Natural killer cell (primary cell): ENCODE data around the gene RGS2. TPM values are rescaled to one million over a fixed set of nuclear protein-coding genes. Genes with fewer than 3 reads are reported as not detected.

Source experiments
- ATAC-seq, 3 donors: fragments of 150-1000 bp in 2 of 3; fragments of 200-7000 bp in 1 of 3; cut with Tn5 transposase; 1 replicate in 1 of 3; 2 replicates in 2 of 3; pipeline ENCODE4 v1.10.0; 2021; ENCODE audit warnings: mild to moderate bottlenecking in 2 of 3, moderate library complexity in 2 of 3
- DNase-seq, 2 donors: peaks; one replicate each; pipeline versions ENCODE4 v3.0.0 to v3.0.0-alpha.2; 2013 to 2021; ENCODE audit warnings: mixed read lengths in 1 of 2
- H3K27ac ChIP-seq: one replicate; pipeline ENCODE4 v1.5.1; 2013; ENCODE audit warnings: mild to moderate bottlenecking, low read length
- H3K27me3 ChIP-seq: one replicate; pipeline ENCODE4 v1.6.1; 2013; ENCODE audit warnings: low read length; ENCODE audit not compliant: control insufficient read depth, insufficient read depth
- H3K36me3 ChIP-seq: one replicate; pipeline ENCODE4 v1.6.1; 2013; ENCODE audit warnings: low read length; ENCODE audit not compliant: control insufficient read depth, insufficient read depth
- H3K4me1 ChIP-seq: one replicate; pipeline ENCODE4 v1.6.1; 2013; ENCODE audit warnings: low read length; ENCODE audit not compliant: control insufficient read depth, insufficient read depth
- H3K4me3 ChIP-seq: one replicate; pipeline ENCODE4 v1.5.1; 2013; ENCODE audit warnings: low read length
- H3K9me3 ChIP-seq: one replicate; pipeline ENCODE4 v1.6.1; 2013; ENCODE audit warnings: low read length; ENCODE audit not compliant: control insufficient read depth, insufficient read depth
- H3K27ac Mint-ChIP-seq, 2 donors: one replicate each; pipeline ENCODE4 v1.8.0; 2022; ENCODE audit warnings: mild to moderate bottlenecking in 2 of 2, mixed read lengths in 2 of 2, moderate library complexity in 1 of 2
- H3K27me3 Mint-ChIP-seq, 2 donors: one replicate each; pipeline ENCODE4 v1.8.0; 2022; ENCODE audit warnings: low read depth in 2 of 2, mixed read lengths in 2 of 2
- H3K36me3 Mint-ChIP-seq: one replicate; pipeline ENCODE4 v1.8.0; 2022; ENCODE audit warnings: mixed read lengths
- H3K4me1 Mint-ChIP-seq, 2 donors: one replicate each; pipeline ENCODE4 v1.8.0; 2022; ENCODE audit warnings: mixed read lengths in 2 of 2
- H3K4me3 Mint-ChIP-seq: one replicate; pipeline ENCODE4 v1.8.0; 2022; ENCODE audit warnings: mild to moderate bottlenecking, moderate library complexity, mixed read lengths
- H3K9me3 Mint-ChIP-seq, 2 donors: one replicate each; pipeline ENCODE4 v1.8.0; 2022; ENCODE audit warnings: mixed read lengths in 2 of 2
- CTCF ChIP-seq: fragments of 200-600 bp; IDR thresholded peaks from one replicate; pipeline ENCODE4 v1.8.0; 2022; ENCODE audit warnings: antibody characterized with exemption
- WGBS: methylation state at CpG from one replicate; pipeline ENCODE4 v1.1.7; 2013; ENCODE audit warnings: missing lambda C conversion rate; ENCODE audit not compliant: insufficient coverage; 5-methylcytosine and 5-hydroxymethylcytosine counted together
- intact Hi-C: fragments of 100-400 bp; cut with micrococcal nuclease; formaldehyde crosslinking; loops from one replicate; pipeline ENCODE4 v1.14.2; 2022
- total RNA-seq, 4 donors: library from RNA; stranded (reverse); fragments of 120-200 nt in 1 of 4; gene quantifications; one replicate each; pipeline versions ENCODE4 v1.2.3 to v1.2.4, GENCODE V29; 2013 to 2022

RGS2 gene
- total RNA-seq, 3 donors from 2014 or later (not counting 1 experiment from before 2014, with no cell fraction given): 117 to 268 (median 154) TPM

DNA sequence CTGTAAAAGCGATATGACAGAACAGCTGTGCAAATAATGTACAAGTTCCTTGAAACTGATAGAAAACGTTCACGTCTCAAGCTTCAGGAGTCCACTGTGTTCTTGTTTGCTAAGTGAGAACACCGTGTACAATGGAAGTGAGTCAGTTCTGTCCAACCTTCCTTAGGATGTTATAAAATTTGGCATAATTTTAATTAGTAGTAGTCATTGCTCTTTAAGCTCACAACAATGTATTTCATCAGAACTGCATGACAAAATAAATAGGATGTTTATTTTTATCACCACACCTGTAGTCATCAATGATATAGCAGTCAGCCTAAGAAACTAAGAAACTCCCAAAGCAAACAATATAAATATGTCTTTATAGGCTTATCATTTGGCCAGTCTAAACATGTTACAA lies 53.0 kb downstream of the RGS2 start:
- no peaks in the 10 kb centered on the region for H3K36me3 ChIP-seq
- Mint-ChIP-seq H3K4me1 (no peaks in the 10 kb centered on the region), H3K36me3 (no peaks in the 10 kb centered on the region), H3K27ac (no peak overlapping the region), H3K4me3 (no peak overlapping the region), H3K27me3 (no peaks in the 10 kb centered on the region), H3K9me3 (no peaks in the 10 kb centered on the region)
- no peak for DNase-seq
- H3K27me3 ChIP-seq: no peaks in the 10 kb centered on the region
- H3K9me3 ChIP-seq: no peaks in the 10 kb centered on the region
- WGBS: 88% methylated on average over 4 of the region's 4 CpGs
- H3K27ac ChIP-seq: no peak overlapping the region
- no peak overlapping the region for H3K4me3 ChIP-seq
- H3K4me1 ChIP-seq: no peaks in the 10 kb centered on the region
- TF ChIP-seq CTCF: no peak
- intact Hi-C loops: no loop called here
- no peak for ATAC-seq

Other genes with a start within 250 kb of the RGS2 start
- 100 to 1,000 TPM; 306 to 365 (median 343) TPM for gene RGS1, start 233.3 kb upstream of the RGS2 start, total RNA-seq
- gene RGS13, start 172.9 kb upstream of the RGS2 start, total RNA-seq: 1 to 10 TPM in 1 of 3 donors, under 1 TPM in 2; 0.45 to 1.3 (median 0.77) TPM